ENCODE results near the gene NLRP7. TPM values are rescaled to one million over a fixed set of nuclear protein-coding genes. Genes with fewer than 3 reads are reported as not detected.
"Not testable (repeated sequence)": the region's sequence is repeated elsewhere in the genome, so short reads cannot be mapped to it uniquely, and the experiment has no call there.

NLRP7 gene
- total RNA-seq, 3 donors from 2014 or later: not detected

GRCh38 chr19:54967611-54968010, 20.3 kb upstream of the NLRP7 start:
- intact Hi-C loops (cut with DNase I; ENCODE audit: low total_unique reads): no loop called here
- no peaks in the 10 kb centered on the region for H3K36me3 ChIP-seq
- TF ChIP-seq CTCF (IDR thresholded peaks at IDR 0.05): no peak
- no peak overlapping the region for H3K27ac ChIP-seq
- peaks cover 0 to 6% of the 10 kb centered on the region in 2 donors for H3K9me3 ChIP-seq
- H3K27me3 ChIP-seq: no peaks in the 10 kb centered on the region
- no peak for DNase-seq (ENCODE audit: low spot score in 2 of 2)
- no peaks in the 10 kb centered on the region for H3K4me1 ChIP-seq
- no peak overlapping the region for H3K4me3 ChIP-seq

- H3K27me3 ChIP-seq; H3K4me1 ChIP-seq; intact Hi-C loops (cut with DNase I; ENCODE audit: low total_unique reads); H3K4me3 ChIP-seq; H3K9me3 ChIP-seq; DNase-seq (ENCODE audit: low spot score in 2 of 2); H3K27ac ChIP-seq; H3K36me3 ChIP-seq: not testable (repeated sequence)
Measured at GRCh38 chr19:54965055-54965454, 17.7 kb upstream of the NLRP7 start.

GRCh38 chr19:54959840-54960239, 12.5 kb upstream of the NLRP7 start:
- no peak for TF ChIP-seq CTCF (IDR thresholded peaks at IDR 0.05)
- TF ChIP-seq POLR2A (IDR thresholded peaks at IDR 0.05): no peak
- TF ChIP-seq POLR2AphosphoS5 (IDR thresholded peaks at IDR 0.05): no peak
- Histone ChIP-seq H3K9me3 (peaks cover 0 to 6% of the 10 kb centered on the region in 2 donors), H3K4me3 (no peak overlapping the region), H3K27me3 (no peaks in the 10 kb centered on the region), H3K36me3 (no peaks in the 10 kb centered on the region), H3K4me1 (no peaks in the 10 kb centered on the region), H3K27ac (no peak overlapping the region)
- intact Hi-C loops (cut with DNase I; ENCODE audit: low total_unique reads): loop anchor here (5.0 kb wide), 1 partner anchor 343 kb away; no protein-coding TSS in a partner anchor
- DNase-seq (ENCODE audit: low spot score in 2 of 2): no peak

- H3K4me3 ChIP-seq: no peak overlapping the region
- intact Hi-C loops (cut with DNase I; ENCODE audit: low total_unique reads): loop anchor here (5.0 kb wide), 1 partner anchor 338 kb away; no protein-coding TSS in a partner anchor
- H3K36me3 ChIP-seq: no peaks in the 10 kb centered on the region
- H3K27me3 ChIP-seq: no peaks in the 10 kb centered on the region
- no peak for TF ChIP-seq CTCF (IDR thresholded peaks at IDR 0.05)
- no peak for TF ChIP-seq POLR2A (IDR thresholded peaks at IDR 0.05)
- no peak for TF ChIP-seq POLR2AphosphoS5 (IDR thresholded peaks at IDR 0.05)
- no peak overlapping the region for H3K27ac ChIP-seq
- H3K4me1 ChIP-seq: no peaks in the 10 kb centered on the region
- DNase-seq (ENCODE audit: low spot score in 2 of 2): no peak
- H3K9me3 ChIP-seq: no peaks in the 10 kb centered on the region
Measured at GRCh38 chr19:54955376-54955775, 8.0 kb upstream of the NLRP7 start.

- not testable (repeated sequence) for H3K36me3 ChIP-seq; H3K27ac ChIP-seq; H3K4me3 ChIP-seq; H3K4me1 ChIP-seq; H3K27me3 ChIP-seq; DNase-seq (ENCODE audit: low spot score in 2 of 2); H3K9me3 ChIP-seq
- intact Hi-C loops (cut with DNase I; ENCODE audit: low total_unique reads): loop anchor here (5.0 kb wide), 1 partner anchor 1234 kb away; no protein-coding TSS in a partner anchor
Measured at GRCh38 chr19:54953345-54953713, 6.0 kb upstream of the NLRP7 start.

- no peaks in the 10 kb centered on the region for H3K9me3 ChIP-seq
- TF ChIP-seq CTCF (IDR thresholded peaks at IDR 0.05) (no peak), POLR2AphosphoS5 (IDR thresholded peaks at IDR 0.05) (no peak), POLR2A (IDR thresholded peaks at IDR 0.05) (no peak)
- intact Hi-C loops (cut with DNase I; ENCODE audit: low total_unique reads): loop anchor here (5.0 kb wide), 1 partner anchor 1235 kb away; no protein-coding TSS in a partner anchor
- no peaks in the 10 kb centered on the region for H3K27me3 ChIP-seq
- no peaks in the 10 kb centered on the region for H3K4me1 ChIP-seq
- H3K4me3 ChIP-seq: no peak overlapping the region
- H3K36me3 ChIP-seq: no peaks in the 10 kb centered on the region
- DNase-seq (ENCODE audit: low spot score in 2 of 2): no peak
- no peak overlapping the region for H3K27ac ChIP-seq
Measured at GRCh38 chr19:54952591-54953344, 5.4 kb upstream of the NLRP7 start.

- not testable (repeated sequence) for H3K9me3 ChIP-seq; H3K27ac ChIP-seq; H3K4me1 ChIP-seq; DNase-seq (ENCODE audit: low spot score in 2 of 2); H3K36me3 ChIP-seq; H3K27me3 ChIP-seq; H3K4me3 ChIP-seq
- intact Hi-C loops (cut with DNase I; ENCODE audit: low total_unique reads): loop anchor here (5.0 kb wide), 1 partner anchor 1237 kb away; no protein-coding TSS in a partner anchor
Measured at GRCh38 chr19:54950580-54950979, 3.2 kb upstream of the NLRP7 start.

Data from breast epithelium (tissue), 4 donors.